Smooth muscle cell of the pulmonary artery (primary cell): ENCODE measurements around the gene KRTAP3-1. TPM values are rescaled to one million over a fixed set of nuclear protein-coding genes. Genes with fewer than 3 reads are reported as not detected.

ENCODE experiments used
- total RNA-seq: library from RNA; depleted of rRNA; stranded (reverse); fragments of >200 nt; gene quantifications from 2 replicates; pipeline ENCODE4 v1.2.3, GENCODE V29; 2014

The KRTAP3-1 gene
- total RNA-seq, result not detected in 2 replicates

DNA sequence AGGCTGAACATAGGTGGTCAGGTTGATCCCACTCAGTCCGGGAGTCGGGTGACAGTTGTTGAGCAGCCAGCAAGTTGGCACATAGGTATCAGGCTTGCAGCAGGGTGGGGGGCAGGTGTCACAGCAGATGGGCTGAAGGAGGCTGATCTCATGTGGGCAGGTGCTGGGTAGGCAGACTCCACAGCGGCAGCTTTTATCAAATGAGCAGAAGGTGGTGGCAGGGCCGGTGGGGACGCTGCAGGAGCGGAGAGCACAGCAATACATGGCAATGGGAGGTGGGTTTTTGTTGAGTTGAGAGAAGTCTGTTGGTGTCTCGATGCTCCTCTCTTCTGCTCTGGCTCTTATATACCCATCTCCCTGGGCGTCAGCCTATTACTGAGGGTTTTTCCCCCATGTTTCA lies at the start of gene KRTAP3-1:
KRTAP3-1 (minus strand) TSS at position 318 of the 400 bp plus-strand sequence; CDS start at position 264, 54 bp downstream.

GRCh38 chr17:41055130-41055529 lies 46.2 kb upstream of the KRTAP3-1 start, which contains the start of gene KRTAP2-2:
KRTAP2-2 (minus strand) TSS chr17:41055230; CDS start chr17:41055211, 19 bp downstream.

GRCh38 chr17:41046735-41047465 lies 38.0 kb upstream of the KRTAP3-1 start, which contains the start of gene KRTAP2-1:
KRTAP2-1 (minus strand) TSS chr17:41047316; CDS start chr17:41047267, 49 bp downstream.

DNA sequence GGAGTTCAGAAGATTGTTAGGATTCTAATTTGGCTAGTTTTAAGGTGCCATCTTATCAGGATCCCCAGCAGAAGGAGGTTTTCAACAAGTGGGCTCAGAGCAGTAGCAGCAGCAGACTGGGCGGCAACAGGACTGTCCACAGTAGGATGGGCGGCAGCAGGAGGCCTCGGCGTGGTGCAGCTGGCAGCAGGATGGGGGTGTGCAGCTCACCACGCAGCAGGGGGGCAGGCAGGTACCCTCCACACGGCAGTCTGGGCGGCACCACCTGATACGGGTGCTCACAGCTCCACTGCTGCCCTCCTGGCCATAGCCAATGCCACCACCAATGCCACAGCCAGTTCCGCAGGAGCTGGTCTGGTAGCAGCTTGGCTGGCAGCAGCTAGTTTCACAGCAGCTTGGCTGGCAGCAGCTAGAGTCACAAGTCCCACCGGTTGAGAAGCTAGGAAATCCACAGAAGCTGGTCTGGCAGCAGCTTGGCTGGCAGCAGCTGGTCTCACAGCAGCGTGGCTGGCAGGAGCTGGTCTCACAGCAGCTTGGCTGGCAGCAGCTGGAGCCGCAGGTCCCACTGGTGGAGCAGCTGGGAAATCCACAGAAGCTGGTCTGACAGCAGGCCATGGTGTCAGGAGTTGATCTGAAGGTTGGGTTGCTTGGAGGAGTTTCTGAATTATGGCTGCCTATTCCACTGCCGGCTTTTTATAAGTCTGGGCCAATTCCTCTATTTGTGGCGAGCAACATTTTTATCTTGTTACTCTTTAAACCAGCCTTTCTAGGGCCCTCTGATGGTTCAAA lies 32.0 kb upstream of the KRTAP3-1 start, which contains the start of gene KRTAP1-1:
KRTAP1-1 (minus strand) TSS at position 668 of the 789 bp plus-strand sequence; CDS start at position 615, 53 bp downstream.

GRCh38 chr17:41034346-41034935 lies 25.5 kb upstream of the KRTAP3-1 start, which contains the start of gene KRTAP1-3:
KRTAP1-3 (minus strand) TSS chr17:41034874; CDS start chr17:41034821, 53 bp downstream.

GRCh38 chr17:41029633-41030245 lies 20.8 kb upstream of the KRTAP3-1 start, which contains the start of gene KRTAP1-4:
KRTAP1-4 (minus strand) TSS chr17:41030195; CDS start chr17:41030078, 117 bp downstream.

GRCh38 chr17:41026715-41027471 lies 18.0 kb upstream of the KRTAP3-1 start, which contains the start of gene KRTAP1-5:
KRTAP1-5 (minus strand) TSS chr17:41027208; CDS start chr17:41027155, 53 bp downstream.

DNA sequence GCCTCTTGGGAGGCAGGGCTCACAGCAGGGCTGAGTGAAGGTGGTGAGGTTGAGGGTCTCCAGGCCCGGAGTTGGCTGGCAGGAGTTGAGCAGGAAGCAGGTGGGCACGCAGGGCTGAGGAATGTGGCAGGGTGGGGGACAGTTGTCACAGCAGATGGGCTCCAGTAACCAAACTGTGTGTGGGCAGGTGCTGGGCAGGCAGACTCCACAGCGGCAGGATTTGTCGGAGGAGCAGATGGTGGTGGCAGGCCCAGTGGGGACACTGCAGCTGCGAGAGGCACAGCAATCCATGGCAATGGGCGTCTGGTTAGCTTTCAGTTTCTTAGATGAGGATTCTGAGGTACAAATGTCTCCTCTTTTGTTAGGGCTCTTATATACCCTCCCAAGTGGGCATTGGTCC lies 9.4 kb downstream of the KRTAP3-1 start, which contains the start of gene KRTAP3-2:
KRTAP3-2 (minus strand) TSS at position 344 of the 400 bp plus-strand sequence; CDS start at position 291, 53 bp downstream.

DNA sequence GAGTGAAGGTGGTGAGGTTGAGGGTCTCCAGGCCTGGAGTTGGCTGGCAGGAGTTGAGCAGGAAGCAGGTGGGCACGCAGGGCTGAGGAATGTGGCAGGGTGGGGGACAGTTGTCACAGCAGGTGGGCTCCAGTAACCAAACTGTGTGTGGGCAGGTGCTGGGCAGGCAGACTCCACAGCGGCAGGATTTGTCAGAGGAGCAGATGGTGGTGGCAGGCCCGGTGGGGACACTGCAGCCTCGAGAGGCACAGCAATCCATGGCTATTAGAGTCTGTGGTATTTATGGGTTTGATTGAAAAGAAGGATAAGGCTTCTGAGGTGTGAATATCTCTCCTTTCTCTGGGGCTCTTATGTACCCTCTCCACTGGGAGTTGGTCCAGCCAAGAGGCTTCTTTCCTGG lies 15.1 kb downstream of the KRTAP3-1 start, which contains the start of gene KRTAP3-3:
KRTAP3-3 (minus strand) TSS at position 326 of the 400 bp plus-strand sequence; CDS start at position 259, 67 bp downstream.

GRCh38 chr17:40984226-40984625 lies 24.7 kb downstream of the KRTAP3-1 start, which contains the start of gene KRT40:
KRT40 (minus strand) TSS chr17:40984326; CDS start chr17:40984273, 53 bp downstream.

DNA sequence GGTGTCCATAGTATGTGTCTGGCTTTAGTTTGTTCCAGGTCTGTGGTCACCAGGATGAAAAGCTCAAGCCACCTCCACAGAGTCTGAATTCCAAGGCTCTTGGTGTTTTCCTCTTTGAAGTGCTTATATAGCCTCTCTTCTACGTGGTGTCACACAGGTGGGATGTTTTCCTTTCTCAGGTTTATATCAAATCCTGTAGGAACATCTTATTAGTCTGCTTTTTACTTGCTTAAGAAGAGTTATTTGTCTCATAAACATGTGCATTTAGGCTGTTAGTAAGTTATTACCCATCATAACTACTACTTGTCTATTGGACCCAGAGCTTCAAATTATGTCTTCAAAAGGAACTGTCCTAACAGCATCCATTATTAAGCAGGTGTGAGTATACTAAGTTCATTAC lies 42.1 kb downstream of the KRTAP3-1 start, which contains the start of gene KRT39:
KRT39 (minus strand) TSS at position 101 of the 400 bp plus-strand sequence; CDS start at position 9, 92 bp downstream.

Other genes starting within 250 kb of the KRTAP3-1 start
- not detected in 2 replicates for gene KRT26, start 236.9 kb downstream of the KRTAP3-1 start, total RNA-seq
- not detected in 2 replicates for gene KRT27, start 226.6 kb downstream of the KRTAP3-1 start, total RNA-seq
- not detected in 2 replicates for gene KRT28, start 209.2 kb downstream of the KRTAP3-1 start, total RNA-seq
- 3.1 and 4.3 TPM in 2 replicates for gene KRT10, start 186.5 kb downstream of the KRTAP3-1 start, total RNA-seq
- not detected in 2 replicates for gene KRT12, start 141.9 kb downstream of the KRTAP3-1 start, total RNA-seq
- gene KRT20, start 123.9 kb downstream of the KRTAP3-1 start, total RNA-seq, result not detected in 2 replicates
- gene KRT23, start 71.5 kb downstream of the KRTAP3-1 start, total RNA-seq, result not detected in 2 replicates
- gene KRT39, start 42.2 kb downstream of the KRTAP3-1 start, total RNA-seq, result not detected in 2 replicates
- not detected in 2 replicates for gene KRT40, start 24.8 kb downstream of the KRTAP3-1 start, total RNA-seq
- gene KRTAP3-3, start 15.0 kb downstream of the KRTAP3-1 start, total RNA-seq, result not detected in 2 replicates
- not detected in 2 replicates for gene KRTAP3-2, start 9.2 kb downstream of the KRTAP3-1 start, total RNA-seq
- 0.72 and 1.6 TPM in 2 replicates for gene KRTAP1-5, start 18.1 kb upstream of the KRTAP3-1 start, total RNA-seq
- gene KRTAP1-4, start 21.1 kb upstream of the KRTAP3-1 start, total RNA-seq, result not detected in 2 replicates
- gene KRTAP1-3, start 25.7 kb upstream of the KRTAP3-1 start, total RNA-seq, result not detected in 2 replicates
- not detected in 2 replicates for gene KRTAP1-1, start 32.3 kb upstream of the KRTAP3-1 start, total RNA-seq
- not detected in 2 replicates for gene KRTAP2-1, start 38.2 kb upstream of the KRTAP3-1 start, total RNA-seq
- gene KRTAP2-2, start 46.1 kb upstream of the KRTAP3-1 start, total RNA-seq, result not detected in 2 replicates
- gene KRTAP2-3, start 51.0 kb upstream of the KRTAP3-1 start, total RNA-seq, result 0.56 TPM in 1 of 2 replicates, not detected in the other
- not detected in 2 replicates for gene KRTAP2-4, start 56.8 kb upstream of the KRTAP3-1 start, total RNA-seq
- gene KRTAP4-7, start 75.0 kb upstream of the KRTAP3-1 start, total RNA-seq, result not detected in 2 replicates
- gene KRTAP4-8, start 89.0 kb upstream of the KRTAP3-1 start, total RNA-seq, result not detected in 2 replicates
- gene KRTAP4-16, start 93.1 kb upstream of the KRTAP3-1 start, total RNA-seq, result not detected in 2 replicates
- not detected in 2 replicates for gene KRTAP4-9, start 96.3 kb upstream of the KRTAP3-1 start, total RNA-seq
- gene KRTAP4-11, start 109.2 kb upstream of the KRTAP3-1 start, total RNA-seq, result not detected in 2 replicates
- gene KRTAP4-12, start 115.1 kb upstream of the KRTAP3-1 start, total RNA-seq, result not detected in 2 replicates
- gene KRTAP4-6, start 131.4 kb upstream of the KRTAP3-1 start, total RNA-seq, result not detected in 2 replicates
- gene KRTAP4-5, start 140.7 kb upstream of the KRTAP3-1 start, total RNA-seq, result not detected in 2 replicates
- gene KRTAP4-4, start 151.6 kb upstream of the KRTAP3-1 start, total RNA-seq, result not detected in 2 replicates
- not detected in 2 replicates for gene KRTAP4-3, start 159.1 kb upstream of the KRTAP3-1 start, total RNA-seq
- not detected in 2 replicates for gene KRTAP4-2, start 169.1 kb upstream of the KRTAP3-1 start, total RNA-seq
- not detected in 2 replicates for gene KRTAP4-1, start 175.8 kb upstream of the KRTAP3-1 start, total RNA-seq
- not detected in 2 replicates for gene KRTAP9-1, start 180.8 kb upstream of the KRTAP3-1 start, total RNA-seq
- gene KRTAP9-2, start 217.5 kb upstream of the KRTAP3-1 start, total RNA-seq, result not detected in 2 replicates
- gene KRTAP9-3, start 223.3 kb upstream of the KRTAP3-1 start, total RNA-seq, result not detected in 2 replicates
- gene KRTAP9-8, start 228.9 kb upstream of the KRTAP3-1 start, total RNA-seq, result not detected in 2 replicates
- not detected in 2 replicates for gene KRTAP9-4, start 240.6 kb upstream of the KRTAP3-1 start, total RNA-seq
- not detected in 2 replicates for gene KRTAP9-9, start 246.3 kb upstream of the KRTAP3-1 start, total RNA-seq